CD14-positive monocyte (primary cell): ENCODE data around the gene C10orf95. TPM values are rescaled to one million over a fixed set of nuclear protein-coding genes. Genes with fewer than 3 reads are reported as not detected.
A peak's percentile ranks its signal among the peaks of the same experiment; 100 is the strongest.

ENCODE experiments used
- DNase-seq, 3 donors: peaks; one replicate each; pipeline ENCODE4 v3.0.0-alpha.2; 2011 to 2022
- H2AFZ ChIP-seq: 2 replicates; pipeline ENCODE4 v1.6.0; 2012; ENCODE audit warnings: mild to moderate bottlenecking, low read depth, low read length, inconsistent platforms; ENCODE audit not compliant: insufficient read depth, poor library complexity, severe bottlenecking
- H3K27ac ChIP-seq, 2 donors: 1 replicate in 1 of 2; 2 replicates in 1 of 2; pipeline ENCODE4 v1.5.1; 2012 to 2013; ENCODE audit warnings: low read length in 2 of 2, control low read depth in 1 of 2, inconsistent platforms in 1 of 2, low read depth in 1 of 2, mild to moderate bottlenecking in 1 of 2
- H3K27me3 ChIP-seq, 2 donors: one replicate each; pipeline versions ENCODE4 v1.6.0 to v1.6.1; 2011 to 2013; ENCODE audit warnings: low read length in 2 of 2; ENCODE audit not compliant: control insufficient read depth in 2 of 2, insufficient read depth in 2 of 2
- H3K36me3 ChIP-seq, 2 donors: replicated peaks in 1 of 2; 1 replicate in 1 of 2; 2 replicates in 1 of 2; pipeline versions ENCODE4 v1.5.1 to v1.6.1; 2012 to 2013; ENCODE audit warnings: low read length in 2 of 2, control low read depth in 1 of 2, inconsistent platforms in 1 of 2, mild to moderate bottlenecking in 1 of 2; ENCODE audit not compliant: insufficient read depth in 2 of 2, control insufficient read depth in 1 of 2
- H3K4me1 ChIP-seq, 2 donors: 1 replicate in 1 of 2; 2 replicates in 1 of 2; pipeline versions ENCODE4 v1.5.1 to v1.6.1; 2012 to 2013; ENCODE audit warnings: low read length in 2 of 2, control low read depth in 1 of 2, inconsistent platforms in 1 of 2, mild to moderate bottlenecking in 1 of 2, moderate library complexity in 1 of 2; ENCODE audit not compliant: insufficient read depth in 2 of 2, control insufficient read depth in 1 of 2
- H3K4me2 ChIP-seq: replicated peaks from 2 replicates; pipeline ENCODE3; 2012; ENCODE audit warnings: low read length, moderate library complexity, mild to moderate bottlenecking; ENCODE audit not compliant: poor library complexity, severe bottlenecking; ENCODE audit errors: extremely low read depth
- H3K4me3 ChIP-seq, 3 experiments: fragments of 200-600 bp in 1 of 3; sonication (generic) in 1 of 3; replicated peaks in 1 of 3; 1 replicate in 2 of 3; 2 replicates in 1 of 3; pipeline ENCODE4 v1.5.1; 2011 to 2013; ENCODE audit warnings: low read length in 3 of 3, mild to moderate bottlenecking in 3 of 3, control low read depth in 2 of 3, low read depth in 2 of 3, inconsistent platforms in 1 of 3, moderate library complexity in 1 of 3
- H3K79me2 ChIP-seq: 2 replicates; pipeline ENCODE4 v1.6.0; 2012; ENCODE audit warnings: mild to moderate bottlenecking, control low read depth, inconsistent platforms, low read length, moderate library complexity; ENCODE audit not compliant: insufficient read depth
- H3K9ac ChIP-seq: 2 replicates; pipeline ENCODE4 v1.6.0; 2017; ENCODE audit warnings: low read length, mild to moderate bottlenecking; ENCODE audit not compliant: insufficient read depth, poor library complexity, severe bottlenecking
- H3K9me3 ChIP-seq, 2 donors: replicated peaks in 1 of 2; 1 replicate in 1 of 2; 2 replicates in 1 of 2; pipeline versions ENCODE4 v1.5.1 to v1.6.1; 2012 to 2013; ENCODE audit warnings: low read length in 2 of 2, control low read depth in 1 of 2; ENCODE audit not compliant: control insufficient read depth in 1 of 2, insufficient read depth in 1 of 2
- H4K20me1 ChIP-seq: 2 replicates; pipeline ENCODE4 v1.6.0; 2012; ENCODE audit warnings: mild to moderate bottlenecking, low read length, control low read depth, moderate library complexity; ENCODE audit not compliant: insufficient read depth
- H3K27ac Mint-ChIP-seq, 7 donors: one replicate each; pipeline ENCODE4 v1.8.0; 2020; ENCODE audit warnings: mild to moderate bottlenecking in 7 of 7, mixed read lengths in 7 of 7, moderate library complexity in 6 of 7, inconsistent platforms in 2 of 7
- H3K27me3 Mint-ChIP-seq, 3 donors: one replicate each; pipeline ENCODE4 v1.8.0; 2021 to 2022; ENCODE audit warnings: low read depth in 3 of 3, mild to moderate bottlenecking in 3 of 3, mixed read lengths in 3 of 3, moderate library complexity in 3 of 3, inconsistent platforms in 1 of 3
- H3K36me3 Mint-ChIP-seq, 2 donors: one replicate each; pipeline ENCODE4 v1.8.0; 2020; ENCODE audit warnings: mixed read lengths in 2 of 2, inconsistent platforms in 1 of 2, mild to moderate bottlenecking in 1 of 2
- H3K4me1 Mint-ChIP-seq: one replicate; pipeline ENCODE4 v1.8.0; 2020; ENCODE audit warnings: mild to moderate bottlenecking, mixed read lengths
- H3K4me3 Mint-ChIP-seq, 2 donors: one replicate each; pipeline ENCODE4 v1.8.0; 2020; ENCODE audit warnings: mild to moderate bottlenecking in 2 of 2, mixed read lengths in 2 of 2, moderate library complexity in 1 of 2
- H3K9me3 Mint-ChIP-seq, 7 donors: one replicate each; pipeline ENCODE4 v1.8.0; 2020 to 2022; ENCODE audit warnings: mixed read lengths in 7 of 7, mild to moderate bottlenecking in 6 of 7, moderate library complexity in 6 of 7, inconsistent platforms in 2 of 7
- CTCF ChIP-seq: fragments of 200-600 bp; IDR thresholded peaks from one replicate; pipeline ENCODE4 v1.8.0; 2022; ENCODE audit warnings: antibody characterized with exemption, mild to moderate bottlenecking
- WGBS: methylation state at CpG from one replicate; pipeline ENCODE4 v1.1.5; 2013; ENCODE audit warnings: missing lambda C conversion rate; ENCODE audit not compliant: insufficient coverage; 5-methylcytosine and 5-hydroxymethylcytosine counted together
- intact Hi-C, 2 donors: fragments of 100-400 bp; cut with micrococcal nuclease; formaldehyde crosslinking; loops; one replicate each; pipeline versions ENCODE4 v1.15.0 to v1.15.1; 2023
- polyA plus RNA-seq, 3 donors: library from polyadenylated mRNA; depleted of rRNA in 1 of 3; unstranded in 2 of 3; stranded (reverse) in 1 of 3; fragments of 300-500 nt in 2 of 3; fragments of >200 nt in 1 of 3; fragmentation: Illumina TruSeq in 2 of 3; gene quantifications; 1 replicate in 2 of 3; 2 replicates in 1 of 3; pipeline ENCODE4 v1.2.3, GENCODE V29; 2012 to 2021

Gene C10orf95
- polyA plus RNA-seq, 3 donors, result 0.27 TPM; not detected in 2

GRCh38 chr10:102420714-102421506, 30.4 kb downstream of the C10orf95 start, which contains the start of gene FBXL15:
Gene FBXL15, plus strand, starts transcription at chr10:102420836. Its CDS starts 294 bp downstream, at chr10:102421130.
- DNase-seq, result peak; percentile 93 to 97 (median 96)
- Histone ChIP-seq H3K27me3 (peaks cover 11 to 22% of the 10 kb centered on the region in 2 donors), H3K79me2 (peaks cover 18% of the 10 kb centered on the region), H4K20me1 (peaks cover 31% of the 10 kb centered on the region), H3K9me3 (no peaks in the 10 kb centered on the region), H3K4me1 (peaks cover 33 to 41% of the 10 kb centered on the region in 2 donors), H3K4me3 (peak within 1 kb of the TSS; percentile 68 to 96 (median 82)), H3K9ac (peak within 1 kb of the TSS; percentile 75), H3K27ac (peak within 1 kb of the TSS; percentile 70 to 71), H3K36me3 (peaks cover 21% of the 10 kb centered on the region in 2 donors), H3K4me2 (peak within 1 kb of the TSS; percentile 98), H2AFZ (peak within 1 kb of the TSS; percentile 90)
- H3K27ac Mint-ChIP-seq, result peak within 1 kb of the TSS; percentile 89 to 98 (median 96)
- H3K9me3 Mint-ChIP-seq, result peaks cover 0 to 7% (median 4%) of the 10 kb centered on the region in 7 donors
- H3K36me3 Mint-ChIP-seq, result peaks cover 18 to 28% of the 10 kb centered on the region in 2 donors
- under 1% methylated on average over 66 of the region's 66 CpGs for WGBS
- TF ChIP-seq CTCF, result no peak
- peaks cover 34% of the 10 kb centered on the region for H3K4me1 Mint-ChIP-seq
- H3K27me3 Mint-ChIP-seq, result peaks cover 21 to 34% (median 24%) of the 10 kb centered on the region in 3 donors
- H3K4me3 Mint-ChIP-seq, result peak within 1 kb of the TSS; percentile 93 to 97
- intact Hi-C loops, result loop anchor here (2.0 to 5.0 kb wide), 2 partner anchors 41 to 58 kb away; no protein-coding TSS in a partner anchor

DNA sequence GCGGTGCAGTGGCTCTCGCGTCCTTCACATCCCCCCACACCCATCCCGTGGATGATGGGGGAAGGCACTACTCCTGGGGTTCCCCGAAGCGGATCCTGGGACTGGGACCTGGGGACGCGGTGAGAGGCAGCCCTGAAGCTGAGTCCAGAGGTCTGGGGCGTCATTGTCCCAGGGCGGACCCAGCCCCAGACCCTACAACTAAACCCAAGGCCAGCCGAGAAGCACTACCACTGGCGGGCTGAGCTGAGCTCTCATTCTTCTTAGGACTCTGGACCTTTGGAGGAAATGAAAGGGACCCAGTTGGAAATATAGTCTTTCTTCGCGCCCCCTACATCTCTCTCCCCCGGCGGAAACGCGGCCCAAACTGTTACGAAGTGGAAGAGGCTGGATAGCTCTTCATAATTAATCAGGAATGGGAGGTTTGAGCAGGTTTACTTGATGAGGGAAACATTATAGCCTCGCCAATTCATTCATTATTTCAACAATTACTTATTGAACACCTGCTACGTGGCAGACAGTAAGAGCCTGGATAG, 31.1 kb downstream of the C10orf95 start:
- H3K27ac ChIP-seq, result peak overlapping the region; percentile 70 to 71
- peaks cover 18% of the 10 kb centered on the region for H3K79me2 ChIP-seq
- peak overlapping the region; percentile 98 for H3K4me2 ChIP-seq
- peaks cover 11 to 22% of the 10 kb centered on the region in 2 donors for H3K27me3 ChIP-seq
- DNase-seq, result peak in 1 of 3 donors; percentile 20
- Mint-ChIP-seq H3K27ac (peak overlapping the region; percentile 89 to 98 (median 96)), H3K36me3 (peaks cover 18 to 25% of the 10 kb centered on the region in 2 donors), H3K27me3 (peaks cover 21 to 34% (median 24%) of the 10 kb centered on the region in 3 donors), H3K4me1 (peaks cover 34% of the 10 kb centered on the region), H3K9me3 (peaks cover 0 to 7% (median 4%) of the 10 kb centered on the region in 7 donors), H3K4me3 (peak overlapping the region; percentile 93 to 97)
- no peaks in the 10 kb centered on the region for H3K9me3 ChIP-seq
- peak overlapping the region; percentile 68 to 96 (median 82) for H3K4me3 ChIP-seq
- H2AFZ ChIP-seq, result peak overlapping the region; percentile 90
- H3K9ac ChIP-seq, result peak overlapping the region; percentile 75
- WGBS, result 0% methylated on average over 3 of the region's 21 CpGs
- peaks cover 33 to 41% of the 10 kb centered on the region in 2 donors for H3K4me1 ChIP-seq
- peaks cover 21% of the 10 kb centered on the region in 2 donors for H3K36me3 ChIP-seq
- TF ChIP-seq CTCF, result no peak
- intact Hi-C loops, result loop anchor here (2.0 to 5.0 kb wide), 2 partner anchors 42 to 59 kb away; no protein-coding TSS in a partner anchor
- H4K20me1 ChIP-seq, result peaks cover 26% of the 10 kb centered on the region
